ENCODE data around the gene SVOP. TPM values are rescaled to one million over a fixed set of nuclear protein-coding genes. Genes with fewer than 3 reads are reported as not detected.
"Not testable (repeated sequence)": the region's sequence is repeated elsewhere in the genome, so short reads cannot be mapped to it uniquely, and the experiment has no call there.

Gene SVOP
- total RNA-seq, 2 donors from 2014 or later: not detected

DNA sequence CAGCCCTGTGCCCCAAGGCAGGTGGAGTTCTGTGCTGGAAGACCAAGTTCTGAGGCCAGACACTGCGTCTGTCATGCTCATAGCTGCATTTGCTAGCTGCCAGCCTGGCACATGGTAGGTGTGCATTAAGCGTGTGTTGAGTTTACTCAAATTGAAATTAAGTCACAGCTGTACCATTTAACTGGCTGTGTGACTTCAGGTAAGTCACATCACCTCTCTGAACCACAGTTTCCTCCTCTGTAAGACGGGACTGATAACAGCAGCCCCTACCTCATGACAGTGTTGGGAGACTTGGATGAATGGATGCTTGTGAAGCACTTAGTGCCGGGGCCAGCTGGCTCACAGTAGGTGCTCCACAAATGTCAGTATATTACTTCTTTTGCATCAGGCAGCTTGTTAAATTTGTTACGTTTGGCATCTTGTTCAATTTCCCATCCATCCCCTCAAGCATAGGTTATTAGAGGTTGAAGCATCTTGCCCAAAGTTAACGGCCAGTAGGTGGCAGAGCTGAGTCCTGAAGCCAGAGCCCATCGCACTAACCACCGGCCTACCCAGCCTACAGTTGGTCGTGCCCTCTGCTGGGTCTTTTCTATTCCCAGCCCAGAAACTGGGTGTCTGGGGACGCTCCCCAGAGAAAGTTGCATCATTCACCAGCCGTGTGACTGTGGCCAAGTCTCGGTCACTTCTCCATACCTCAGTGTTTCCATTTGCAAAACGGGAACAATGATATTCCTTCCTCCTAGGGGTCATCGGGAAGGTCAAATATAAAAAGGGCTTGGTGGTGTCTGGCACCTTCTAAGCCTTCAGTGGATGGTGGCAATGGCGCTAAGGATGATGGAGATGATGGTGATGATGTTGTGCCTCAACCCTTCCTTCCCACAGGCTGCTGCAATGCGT, 136.5 kb downstream of the SVOP start:
- H3K4me3 Mint-ChIP-seq: no peak overlapping the region
- peak; percentile 89 for ATAC-seq (replicated peaks)
- H3K36me3 Mint-ChIP-seq (ENCODE audit: low read depth): no peaks in the 10 kb centered on the region
- no peaks in the 10 kb centered on the region for H3K4me1 Mint-ChIP-seq
- no peak overlapping the region for H3K27ac Mint-ChIP-seq
- H3K27me3 Mint-ChIP-seq: no peaks in the 10 kb centered on the region
- no peaks in the 10 kb centered on the region for H3K9me3 Mint-ChIP-seq

DNA sequence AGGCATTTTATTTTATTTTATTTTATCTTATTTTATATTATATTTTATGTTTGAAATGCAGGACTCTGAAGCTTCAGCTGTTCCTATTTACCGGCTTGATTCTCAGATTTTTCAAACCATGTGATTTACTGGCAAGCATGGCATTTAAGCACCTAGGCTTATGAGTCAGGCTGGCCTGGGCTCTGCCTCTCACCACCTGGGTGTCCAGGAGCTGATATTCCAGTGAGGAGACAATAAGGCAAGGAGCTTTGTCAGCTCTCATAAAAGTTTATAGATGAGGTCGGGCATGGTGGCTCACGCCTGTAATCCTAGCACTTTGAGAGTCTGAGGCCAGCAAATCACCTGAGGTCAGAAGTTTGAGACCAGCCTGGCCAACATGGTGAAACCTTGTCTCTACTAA, 138.9 kb downstream of the SVOP start:
- H3K4me3 Mint-ChIP-seq: no peak overlapping the region
- H3K4me1 Mint-ChIP-seq: no peaks in the 10 kb centered on the region
- H3K27me3 Mint-ChIP-seq: no peaks in the 10 kb centered on the region
- H3K27ac Mint-ChIP-seq: no peak overlapping the region
- ATAC-seq (replicated peaks): no peak
- no peaks in the 10 kb centered on the region for H3K9me3 Mint-ChIP-seq
- no peaks in the 10 kb centered on the region for H3K36me3 Mint-ChIP-seq (ENCODE audit: low read depth)

DNA sequence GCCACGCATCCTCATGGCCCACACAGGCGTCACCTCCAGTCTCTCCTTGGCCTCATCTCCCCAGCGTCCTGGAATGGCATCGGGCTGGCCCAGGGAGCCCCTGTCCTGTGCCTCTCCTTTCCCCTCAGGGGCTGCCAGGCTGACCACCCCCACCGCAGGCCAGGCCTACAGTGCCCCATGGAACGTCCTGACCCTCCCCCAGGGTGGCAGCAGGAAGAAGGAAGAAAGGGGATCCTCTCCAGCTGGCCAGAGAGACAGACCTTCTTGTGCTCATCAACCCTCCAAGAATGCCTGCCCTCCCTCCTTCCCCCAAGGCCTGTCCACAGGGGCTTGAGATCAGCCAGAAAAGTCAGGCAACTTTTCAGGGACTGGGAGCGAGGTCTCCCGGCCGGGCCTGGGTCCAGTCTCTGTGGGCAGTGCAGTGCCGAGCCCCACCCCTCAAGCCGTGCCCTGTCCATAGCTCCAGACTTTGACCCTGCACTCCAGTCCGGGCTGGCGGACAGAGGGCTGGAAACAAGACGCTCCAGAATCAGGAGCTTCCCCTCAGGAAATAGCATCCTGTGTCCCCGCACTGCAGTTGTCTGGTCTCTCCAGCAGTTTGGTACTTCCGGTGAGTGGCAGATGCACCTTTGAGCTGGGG, 141.1 kb downstream of the SVOP start, which contains the start of gene DAO:
DAO (plus strand) TSS at position 478 of the 640 bp plus-strand sequence. CDS start 4,915 bp downstream, outside the sequence.
- ATAC-seq (replicated peaks): no peak
- no peaks in the 10 kb centered on the region for H3K36me3 Mint-ChIP-seq (ENCODE audit: low read depth)
- H3K27ac Mint-ChIP-seq: no peak within 1 kb of the TSS
- no peaks in the 10 kb centered on the region for H3K9me3 Mint-ChIP-seq
- H3K4me3 Mint-ChIP-seq: no peak within 1 kb of the TSS
- no peaks in the 10 kb centered on the region for H3K27me3 Mint-ChIP-seq
- H3K4me1 Mint-ChIP-seq: peaks cover 9% of the 10 kb centered on the region

DNA sequence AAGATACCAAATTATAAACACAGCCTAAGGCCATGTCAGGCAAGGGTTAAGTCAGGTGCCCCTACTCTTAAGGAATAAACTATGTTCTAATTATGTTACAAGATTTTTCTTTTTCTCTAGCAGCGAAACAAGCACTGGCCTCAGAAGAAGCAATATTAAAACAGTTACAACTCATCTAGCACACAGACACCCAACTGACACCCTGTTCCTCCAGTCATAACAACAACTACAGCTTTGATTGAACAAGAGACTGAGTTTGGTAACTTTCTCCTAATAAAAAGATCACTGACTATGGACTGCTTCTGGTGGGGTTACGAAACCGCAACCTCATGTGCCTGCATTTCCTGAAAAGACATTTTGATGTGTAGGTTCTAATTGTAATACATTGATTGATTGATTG, 144.3 kb downstream of the SVOP start:
- H3K27me3 Mint-ChIP-seq: no peaks in the 10 kb centered on the region
- no peaks in the 10 kb centered on the region for H3K9me3 Mint-ChIP-seq
- H3K4me1 Mint-ChIP-seq: peaks cover 9% of the 10 kb centered on the region
- no peak overlapping the region for H3K4me3 Mint-ChIP-seq
- no peak for ATAC-seq (replicated peaks)
- H3K27ac Mint-ChIP-seq: no peak overlapping the region
- no peaks in the 10 kb centered on the region for H3K36me3 Mint-ChIP-seq (ENCODE audit: low read depth)

DNA sequence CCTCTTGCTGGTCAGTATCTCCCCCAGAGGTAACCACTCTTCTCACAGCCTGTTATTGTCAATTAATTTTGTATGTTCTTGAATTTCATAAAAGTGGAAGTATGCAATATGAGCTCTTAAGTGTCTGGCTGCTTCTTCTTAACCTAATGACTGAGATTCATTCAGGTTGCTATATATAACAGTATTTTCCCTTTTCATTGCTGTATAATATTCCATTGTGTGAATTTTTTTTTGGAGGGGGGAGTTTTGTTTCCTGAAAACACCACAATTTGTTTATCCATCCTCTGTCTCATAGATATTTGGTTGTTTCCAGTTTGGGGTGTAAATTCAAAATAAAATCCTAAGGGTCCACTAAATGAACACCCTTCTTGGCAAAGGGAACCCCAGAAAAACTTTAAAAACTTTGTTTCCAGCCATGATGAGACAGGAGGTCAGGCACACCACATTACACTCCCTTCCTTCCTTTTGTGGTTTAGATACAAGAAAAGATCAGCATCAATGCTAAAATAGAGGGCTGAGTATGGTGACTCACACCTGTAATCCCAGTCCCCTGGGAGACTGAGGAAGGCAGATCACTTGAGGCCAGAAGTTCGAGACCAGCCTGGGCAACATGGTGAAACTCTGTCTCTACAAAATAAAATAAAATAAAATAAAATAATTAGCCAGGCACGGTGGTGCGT, 145.0 kb downstream of the SVOP start:
- H3K27me3 Mint-ChIP-seq: no peaks in the 10 kb centered on the region
- ATAC-seq (replicated peaks): peak; percentile 52
- H3K4me1 Mint-ChIP-seq: peaks cover 9% of the 10 kb centered on the region
- H3K4me3 Mint-ChIP-seq: no peak overlapping the region
- H3K27ac Mint-ChIP-seq: no peak overlapping the region
- no peaks in the 10 kb centered on the region for H3K36me3 Mint-ChIP-seq (ENCODE audit: low read depth)
- H3K9me3 Mint-ChIP-seq: no peaks in the 10 kb centered on the region

DNA sequence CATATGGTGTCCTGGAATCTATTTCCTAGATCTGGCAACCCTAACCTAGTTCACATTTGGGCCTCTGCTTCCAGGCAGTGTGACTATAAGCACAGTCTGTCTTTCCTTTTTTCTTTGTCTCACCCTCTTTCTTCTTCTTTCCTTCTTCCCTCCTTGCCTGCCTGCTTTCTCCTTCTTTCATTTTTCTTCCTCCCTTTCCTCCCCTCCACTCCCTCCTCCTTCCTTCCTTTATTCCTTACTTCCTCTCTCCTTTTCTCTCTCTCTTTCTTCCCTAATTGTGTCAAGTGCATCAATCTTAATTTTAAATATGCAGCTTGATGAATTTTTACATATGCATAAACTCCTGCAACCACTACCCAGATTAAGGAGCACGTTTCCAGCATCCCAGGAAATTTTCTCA, 145.6 kb downstream of the SVOP start:
- Mint-ChIP-seq H3K27ac (no peak overlapping the region), H3K36me3 (ENCODE audit: low read depth) (no peaks in the 10 kb centered on the region), H3K9me3 (no peaks in the 10 kb centered on the region), H3K4me1 (peaks cover 9% of the 10 kb centered on the region), H3K4me3 (no peak overlapping the region), H3K27me3 (no peaks in the 10 kb centered on the region)
- no peak for ATAC-seq (replicated peaks)

DNA sequence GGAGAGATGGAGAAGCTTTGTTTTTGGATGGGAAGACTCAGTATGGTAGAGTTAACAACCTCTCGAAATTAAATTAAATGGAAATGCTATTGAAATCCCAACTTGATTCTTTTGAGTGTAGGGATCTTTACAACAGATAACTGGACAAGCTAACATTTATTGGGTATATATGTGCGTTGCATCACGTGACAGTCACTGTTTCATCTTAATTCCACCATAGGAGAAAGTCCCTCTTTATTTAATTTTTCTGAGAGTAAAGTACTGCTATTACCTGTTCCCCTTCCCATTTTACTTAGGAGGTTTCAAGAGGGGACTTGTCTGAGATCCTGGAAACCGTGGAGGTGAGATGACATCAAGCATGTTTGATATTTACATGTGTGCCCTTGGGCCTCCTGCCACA, 152.1 kb downstream of the SVOP start:
- ATAC-seq (replicated peaks): no peak
- Mint-ChIP-seq H3K27me3 (no peaks in the 10 kb centered on the region), H3K27ac (no peak overlapping the region), H3K4me1 (no peaks in the 10 kb centered on the region), H3K9me3 (no peaks in the 10 kb centered on the region), H3K4me3 (no peak overlapping the region), H3K36me3 (ENCODE audit: low read depth) (no peaks in the 10 kb centered on the region)

DNA sequence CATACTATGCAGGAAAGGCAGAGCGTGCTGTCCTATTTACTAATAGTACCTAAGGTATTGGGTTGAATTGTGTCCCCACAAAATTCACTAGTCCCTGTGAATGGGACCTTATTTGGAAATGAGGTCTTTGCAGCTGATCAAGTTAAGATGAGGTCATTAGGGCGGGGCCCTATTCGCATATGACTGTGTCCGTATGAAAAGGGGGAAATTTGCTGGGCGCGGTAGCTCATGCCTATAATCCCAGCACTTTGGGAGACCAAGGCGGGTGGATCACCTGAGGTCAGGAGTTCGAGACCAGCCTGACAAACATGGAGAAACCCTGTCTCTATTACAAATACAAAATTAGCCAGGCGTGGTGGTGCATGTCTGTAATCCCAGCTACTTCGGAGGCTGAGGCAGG, 154.8 kb downstream of the SVOP start:
- H3K9me3 Mint-ChIP-seq: not testable (repeated sequence)

DNA sequence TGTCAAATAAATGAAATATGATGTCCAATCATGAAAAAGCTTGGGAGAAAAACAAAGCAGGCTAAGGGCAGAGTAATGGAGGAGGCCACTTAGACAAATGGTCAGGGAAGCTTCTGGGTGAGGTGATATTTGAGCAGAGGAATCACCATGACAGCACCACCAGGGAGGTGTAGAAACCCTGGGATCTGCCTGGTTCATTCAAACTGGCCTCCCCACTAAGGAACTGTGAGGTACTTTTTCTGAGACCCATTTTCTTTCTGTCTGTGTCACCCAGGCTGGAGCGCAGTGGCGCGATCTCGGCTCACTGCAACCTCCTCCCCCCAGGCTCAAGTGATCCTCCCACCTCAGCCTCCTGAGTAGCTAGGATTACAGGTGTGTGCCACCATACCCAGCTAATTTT, 155.7 kb downstream of the SVOP start:
- Mint-ChIP-seq H3K27me3 (no peaks in the 10 kb centered on the region), H3K36me3 (ENCODE audit: low read depth) (no peaks in the 10 kb centered on the region), H3K9me3 (no peaks in the 10 kb centered on the region), H3K4me1 (no peaks in the 10 kb centered on the region), H3K4me3 (no peak overlapping the region), H3K27ac (no peak overlapping the region)
- ATAC-seq (replicated peaks): no peak

More for the DNA sequence above, 154.8 kb downstream of the SVOP start:
- not testable (repeated sequence) for ATAC-seq (replicated peaks); H3K27ac Mint-ChIP-seq; H3K36me3 Mint-ChIP-seq (ENCODE audit: low read depth); H3K4me1 Mint-ChIP-seq; H3K4me3 Mint-ChIP-seq; H3K27me3 Mint-ChIP-seq

DNA sequence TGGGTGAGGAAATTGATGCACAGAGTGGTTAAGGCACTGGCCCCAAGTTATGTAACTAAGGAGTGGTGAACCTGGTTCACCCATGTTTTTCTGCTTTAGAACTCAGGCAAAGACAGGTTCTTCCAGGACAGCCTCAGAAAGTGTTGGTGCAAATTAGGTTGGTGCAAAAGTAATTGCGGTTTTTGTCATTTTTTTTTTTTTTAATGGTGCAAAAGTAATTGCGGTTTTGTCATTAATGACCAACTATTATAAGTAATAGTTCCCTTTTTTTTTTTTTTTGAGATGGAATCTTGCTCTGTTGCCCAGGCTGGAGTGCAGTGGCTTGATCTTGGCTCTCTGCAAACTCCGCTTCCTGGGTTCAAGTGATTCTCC, 158.3 kb downstream of the SVOP start:
- ATAC-seq (replicated peaks): no peak
- Mint-ChIP-seq H3K27ac (no peak overlapping the region), H3K4me1 (peaks cover 6% of the 10 kb centered on the region)

DNA sequence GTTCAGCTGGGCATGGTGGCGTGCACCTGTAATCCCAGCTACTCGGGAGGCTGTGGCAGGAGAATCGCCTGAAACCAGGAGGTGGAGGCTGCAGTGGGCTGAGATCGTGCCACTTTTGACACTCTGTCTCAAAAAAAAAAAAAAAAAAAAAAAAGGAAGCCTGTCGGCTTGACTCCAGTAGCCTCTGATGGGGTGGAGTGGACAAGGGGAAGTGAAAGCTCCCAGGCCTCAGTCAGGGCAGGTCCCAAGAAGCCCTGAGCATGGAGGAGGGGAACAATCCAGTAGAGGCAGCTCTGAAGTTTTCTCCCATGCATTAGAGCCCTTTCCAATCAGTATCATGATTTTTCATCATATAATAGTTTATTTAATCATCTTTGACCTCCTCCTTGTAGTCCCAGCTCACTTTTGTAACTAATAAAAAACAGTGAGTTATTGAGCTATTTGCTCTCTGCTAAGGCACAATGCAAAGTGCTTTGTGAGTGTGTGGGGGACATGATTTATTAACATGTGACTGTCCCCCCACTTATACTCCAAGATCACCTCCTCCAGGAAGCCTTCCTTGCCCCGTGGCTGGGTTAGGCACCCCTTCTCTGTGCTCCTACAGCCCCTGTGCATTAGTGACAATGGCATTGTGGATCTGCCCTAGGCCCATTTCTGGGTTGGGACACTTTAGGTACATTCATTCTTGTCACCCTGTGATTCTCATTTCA, 158.8 kb downstream of the SVOP start:
- Mint-ChIP-seq H3K27ac (no peak overlapping the region), H3K36me3 (ENCODE audit: low read depth) (peaks cover under 1% of the 10 kb centered on the region), H3K4me3 (no peak overlapping the region), H3K4me1 (peaks cover 6% of the 10 kb centered on the region), H3K27me3 (no peaks in the 10 kb centered on the region), H3K9me3 (no peaks in the 10 kb centered on the region)
- ATAC-seq (replicated peaks): no peak

More for the DNA sequence above, 158.3 kb downstream of the SVOP start:
- no peaks in the 10 kb centered on the region for H3K36me3 Mint-ChIP-seq (ENCODE audit: low read depth)
- H3K4me3 Mint-ChIP-seq: no peak overlapping the region
- no peaks in the 10 kb centered on the region for H3K27me3 Mint-ChIP-seq
- H3K9me3 Mint-ChIP-seq: no peaks in the 10 kb centered on the region

DNA sequence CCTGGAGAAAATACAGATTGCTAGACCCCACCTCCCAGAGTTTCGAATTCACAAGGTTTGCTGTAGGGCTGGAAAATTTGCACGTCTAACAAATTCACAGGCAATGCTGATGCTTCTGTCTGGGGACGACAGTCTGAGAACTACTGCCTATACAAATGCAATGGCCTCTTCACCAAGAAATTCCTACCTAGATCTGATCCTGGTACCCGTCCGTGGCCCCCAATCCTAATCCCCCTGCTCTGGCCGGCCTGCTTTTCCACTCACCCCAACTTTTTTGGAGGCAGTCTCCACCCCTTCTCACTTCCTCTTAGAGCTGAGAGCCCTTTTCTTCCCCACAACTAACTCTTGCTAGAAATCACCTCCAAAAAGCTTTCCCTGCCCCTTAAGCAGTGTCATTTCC, 160.4 kb downstream of the SVOP start:
- Mint-ChIP-seq H3K4me3 (no peak overlapping the region), H3K27ac (no peak overlapping the region), H3K36me3 (ENCODE audit: low read depth) (peaks cover 16% of the 10 kb centered on the region), H3K9me3 (no peaks in the 10 kb centered on the region), H3K27me3 (no peaks in the 10 kb centered on the region), H3K4me1 (peaks cover 12% of the 10 kb centered on the region)
- ATAC-seq (replicated peaks): no peak

DNA sequence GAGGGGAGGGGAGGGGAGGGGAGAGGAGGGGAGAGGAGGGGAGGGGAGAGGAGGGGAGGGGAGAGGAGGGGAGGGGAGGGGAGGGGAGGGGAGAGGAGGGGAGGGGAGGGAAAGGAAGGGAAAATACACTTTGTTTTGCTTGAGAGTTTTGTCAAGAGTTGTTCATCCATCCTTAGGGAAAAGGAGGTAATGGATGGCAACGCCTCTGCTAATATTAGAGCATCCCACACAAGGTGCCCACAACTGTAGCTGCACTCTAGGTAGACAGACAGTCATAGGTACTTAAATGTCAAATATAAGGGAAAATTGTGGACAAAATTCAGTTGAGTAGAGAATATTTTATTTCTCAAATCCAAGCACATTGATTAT, 161.0 kb downstream of the SVOP start:
- ATAC-seq (replicated peaks): no peak
- no peaks in the 10 kb centered on the region for H3K9me3 Mint-ChIP-seq
- peaks cover 21% of the 10 kb centered on the region for H3K36me3 Mint-ChIP-seq (ENCODE audit: low read depth)
- no peak overlapping the region for H3K27ac Mint-ChIP-seq
- peaks cover 18% of the 10 kb centered on the region for H3K4me1 Mint-ChIP-seq
- no peaks in the 10 kb centered on the region for H3K27me3 Mint-ChIP-seq
- H3K4me3 Mint-ChIP-seq: no peak overlapping the region

DNA sequence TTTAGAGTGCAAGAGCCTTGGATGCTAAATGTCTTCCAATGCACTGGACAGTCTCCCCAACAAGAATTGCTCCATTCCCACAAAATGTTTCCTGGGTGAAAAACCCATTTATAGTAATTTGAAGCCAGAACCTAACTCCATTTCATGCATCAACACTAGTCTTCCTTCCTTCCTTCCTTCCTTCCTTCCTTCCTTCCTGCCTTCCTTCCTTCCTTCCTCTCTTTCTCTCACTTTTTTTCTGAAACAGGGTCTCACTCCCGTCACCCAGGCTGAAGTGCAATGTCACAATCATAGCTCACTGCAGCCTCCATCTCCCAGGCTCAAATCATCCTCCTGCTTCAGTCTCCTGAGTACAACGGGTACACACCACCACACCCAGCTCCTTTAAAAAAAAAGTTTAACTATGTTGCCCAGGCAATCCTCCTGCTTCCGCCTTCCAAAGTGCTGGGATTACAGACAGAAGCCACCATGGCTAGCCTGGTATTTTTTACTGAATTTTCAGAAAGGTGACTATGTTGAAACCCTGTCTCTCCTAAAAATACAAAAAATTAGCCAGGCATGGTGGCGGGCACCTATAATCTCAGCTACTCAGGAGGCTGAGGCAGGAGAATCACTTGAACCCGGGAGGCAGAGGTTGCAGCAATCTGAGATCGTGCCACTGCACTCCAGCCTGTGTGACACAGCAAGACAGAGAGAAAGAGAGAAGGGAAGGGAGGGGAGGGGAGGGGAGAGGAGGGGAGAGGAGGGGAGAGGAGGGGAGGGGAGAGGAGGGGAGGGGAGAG, 161.5 kb downstream of the SVOP start:
- peak overlapping the region; percentile 93 for H3K27ac Mint-ChIP-seq
- peaks cover 27% of the 10 kb centered on the region for H3K36me3 Mint-ChIP-seq (ENCODE audit: low read depth)
- not testable (repeated sequence) for ATAC-seq (replicated peaks); H3K27me3 Mint-ChIP-seq; H3K9me3 Mint-ChIP-seq
- peaks cover 23% of the 10 kb centered on the region for H3K4me1 Mint-ChIP-seq
- H3K4me3 Mint-ChIP-seq: peak overlapping the region; percentile 94

Data from activated T-helper 17 cell treated with anti-CD3 and anti-CD28 coated beads, Interleukin-2, amount 50 U/mL, for 72 hours (primary cell).